Ishikawa (cell line): ENCODE results near the gene ROBO1.

Experiments
- CEBPB ChIP-seq: IDR thresholded peaks from 2 replicates; pipeline ENCODE4 v1.6.1; 2012
- CREB1 ChIP-seq: IDR thresholded peaks from 2 replicates; pipeline ENCODE4 v1.6.1; 2012; ENCODE audit warnings: low read depth
- EGR1 ChIP-seq: IDR thresholded peaks from 2 replicates; pipeline ENCODE4 v1.6.1; 2012
- EP300 ChIP-seq: IDR thresholded peaks from 2 replicates; pipeline ENCODE4 v1.6.1; 2012; ENCODE audit warnings: borderline replicate concordance
- FOXM1 ChIP-seq: IDR thresholded peaks from 2 replicates; pipeline ENCODE4 v1.6.1; 2012; ENCODE audit warnings: low read depth, borderline replicate concordance
- NFIC ChIP-seq: IDR thresholded peaks from 2 replicates; pipeline ENCODE4 v1.6.1; 2012
- RAD21 ChIP-seq: IDR thresholded peaks from 2 replicates; pipeline ENCODE4 v1.6.1; 2012; ENCODE audit warnings: low read depth
- REST ChIP-seq: IDR thresholded peaks from 2 replicates; pipeline ENCODE4 v1.6.1; 2012; ENCODE audit warnings: low read depth, mild to moderate bottlenecking
- TAF1 ChIP-seq: IDR thresholded peaks from 2 replicates; pipeline ENCODE4 v1.6.1; 2012; ENCODE audit warnings: low read depth, mild to moderate bottlenecking
- TCF12 ChIP-seq: IDR thresholded peaks from 2 replicates; pipeline ENCODE4 v1.6.1; 2012; ENCODE audit warnings: low read depth
- TEAD4 ChIP-seq: IDR thresholded peaks from 2 replicates; pipeline ENCODE4 v1.6.1; 2012
- YY1 ChIP-seq: IDR thresholded peaks from 2 replicates; pipeline ENCODE4 v1.6.1; 2012; ENCODE audit warnings: low read depth
- ZBTB7A ChIP-seq: IDR thresholded peaks from 2 replicates; pipeline ENCODE4 v1.6.1; 2012; ENCODE audit warnings: low read depth
- TF ChIP-seq, protein P1 (sequence below): IDR thresholded peaks from 2 replicates; pipeline ENCODE4 v1.6.1; 2012
- TF ChIP-seq, protein P2 (sequence below): IDR thresholded peaks from 2 replicates; pipeline ENCODE4 v1.6.1; 2012

Gene ROBO1

GRCh38 chr3:79491029-79491641 is 276.7 kb downstream of the ROBO1 start:
- TF ChIP-seq TCF12 (no peak), REST (no peak), TAF1 (no peak), ZBTB7A (no peak), CREB1 (no peak), FOXM1 (no peak), CEBPB (no peak), EGR1 (no peak), TEAD4 (no peak), RAD21 (no peak), EP300 (no peak), YY1 (no peak)
- TF ChIP-seq, protein P1, sequence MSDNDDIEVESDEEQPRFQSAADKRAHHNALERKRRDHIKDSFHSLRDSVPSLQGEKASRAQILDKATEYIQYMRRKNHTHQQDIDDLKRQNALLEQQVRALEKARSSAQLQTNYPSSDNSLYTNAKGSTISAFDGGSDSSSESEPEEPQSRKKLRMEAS: no peak
- TF ChIP-seq, protein P2, sequence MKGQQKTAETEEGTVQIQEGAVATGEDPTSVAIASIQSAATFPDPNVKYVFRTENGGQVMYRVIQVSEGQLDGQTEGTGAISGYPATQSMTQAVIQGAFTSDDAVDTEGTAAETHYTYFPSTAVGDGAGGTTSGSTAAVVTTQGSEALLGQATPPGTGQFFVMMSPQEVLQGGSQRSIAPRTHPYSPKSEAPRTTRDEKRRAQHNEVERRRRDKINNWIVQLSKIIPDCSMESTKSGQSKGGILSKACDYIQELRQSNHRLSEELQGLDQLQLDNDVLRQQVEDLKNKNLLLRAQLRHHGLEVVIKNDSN: no peak

DNA sequence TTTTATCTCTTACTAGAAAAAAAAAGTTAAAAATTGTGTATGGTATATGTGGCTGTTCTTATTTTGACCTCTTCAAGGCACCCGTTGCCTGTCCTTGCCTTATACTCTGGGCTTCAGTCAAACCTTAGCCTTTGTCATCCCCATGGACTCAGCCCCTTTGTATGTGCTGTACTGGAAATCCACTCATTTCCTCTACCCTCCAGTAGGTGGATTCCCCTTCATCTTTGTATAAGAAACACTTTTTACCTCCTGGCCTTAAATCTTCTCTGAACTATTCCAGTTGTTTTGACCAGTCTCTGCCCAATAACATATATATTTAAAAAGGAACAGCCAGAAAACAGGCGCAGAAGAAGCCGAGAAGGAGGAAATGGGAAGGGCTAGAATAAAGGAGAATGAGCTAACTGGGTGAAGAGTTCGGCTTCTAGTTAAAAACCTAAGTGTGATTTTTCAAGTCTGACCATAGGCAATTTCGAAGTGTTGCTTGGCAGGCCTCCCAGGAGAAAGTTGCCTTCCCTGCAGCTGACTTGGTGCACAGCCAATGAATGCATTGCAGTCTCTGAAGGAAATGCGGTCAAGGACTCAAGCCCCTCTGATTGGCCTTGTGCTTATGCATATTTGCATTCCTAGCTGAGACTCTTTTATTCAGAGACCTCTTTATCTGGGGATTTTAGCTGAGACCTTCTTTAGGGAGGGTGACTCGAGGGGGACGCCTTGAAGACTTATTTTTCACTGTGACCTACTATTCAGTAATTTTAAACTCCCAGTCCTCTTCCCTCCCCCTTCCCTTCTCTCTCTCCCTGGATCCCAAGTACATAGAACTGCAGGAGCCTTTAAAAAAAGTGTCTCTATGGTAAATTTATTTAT is 277.4 kb downstream of the ROBO1 start:
- TF ChIP-seq TEAD4 (no peak), REST (no peak)

- TF ChIP-seq, protein P2: no peak
- TF ChIP-seq TEAD4 (no peak), EGR1 (no peak), TAF1 (no peak), RAD21 (no peak), EP300 (no peak), TCF12 (no peak), YY1 (no peak), NFIC (no peak), ZBTB7A (no peak), REST (no peak), FOXM1 (no peak), CREB1 (no peak)
- TF ChIP-seq, protein P1: no peak
Measured at GRCh38 chr3:79488407-79488806, 279.4 kb downstream of the ROBO1 start.

DNA sequence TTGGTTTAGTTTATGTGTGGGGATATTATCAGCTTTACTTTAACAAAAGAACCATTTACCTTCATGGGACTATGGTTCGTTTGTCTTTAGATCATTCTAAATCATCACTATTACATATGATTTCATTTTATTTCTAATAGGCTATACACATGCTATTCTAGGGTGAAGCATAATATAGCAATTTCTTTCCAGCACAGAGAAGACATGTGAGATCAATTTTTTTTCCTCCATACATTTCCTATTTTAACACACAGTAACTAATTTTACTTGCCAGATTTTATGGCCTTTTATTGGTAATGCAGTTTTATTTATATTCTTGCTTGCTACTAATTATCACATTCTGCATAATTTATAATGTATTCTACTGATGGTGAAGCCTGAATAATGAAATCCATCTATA is 287.1 kb downstream of the ROBO1 start:
- TF ChIP-seq TCF12: no peak
- no peak for TF ChIP-seq YY1
- TF ChIP-seq NFIC: no peak
- TF ChIP-seq TEAD4: no peak
- no peak for TF ChIP-seq REST
- no peak for TF ChIP-seq TAF1
- no peak for TF ChIP-seq ZBTB7A
- TF ChIP-seq CEBPB: no peak
- no peak for TF ChIP-seq EP300
- no peak for TF ChIP-seq FOXM1
- TF ChIP-seq EGR1: no peak
- no peak for TF ChIP-seq RAD21
- TF ChIP-seq, protein P1: no peak
- TF ChIP-seq, protein P2: no peak
- TF ChIP-seq CREB1: no peak
